ENCODE measurements around the gene CAPN11.

Gene CAPN11

DNA sequence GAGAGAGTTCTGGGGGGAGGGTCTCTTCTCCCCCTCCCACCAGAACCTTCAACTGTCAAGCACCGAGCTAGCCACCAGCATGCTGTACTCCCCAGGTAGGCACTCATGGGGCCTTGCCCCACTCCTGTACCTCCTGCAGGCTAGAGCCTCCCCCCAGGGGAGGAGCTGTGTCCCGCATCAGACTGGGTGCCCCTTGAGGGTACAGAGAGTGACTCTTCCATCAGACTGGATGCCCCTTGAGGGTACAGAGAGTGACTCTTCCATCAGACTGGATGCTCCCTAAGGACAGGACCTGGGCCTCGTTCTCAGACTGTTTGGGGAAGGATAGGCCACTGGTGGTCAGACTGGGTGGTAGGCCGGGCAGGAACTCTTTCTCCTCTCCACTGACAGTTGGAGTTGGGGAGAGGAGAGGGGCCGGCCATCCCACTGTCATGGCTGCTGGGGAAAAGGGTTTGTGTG lies at the start of gene CAPN11:
Gene CAPN11 (plus strand): TSS at position 51 of the 459 bp plus-strand sequence. CDS start 29 bp downstream, at position 80.
- no peak for DNase-seq (ENCODE audit: extremely low read depth in 1 of 2, low read depth in 1 of 2)

DNA sequence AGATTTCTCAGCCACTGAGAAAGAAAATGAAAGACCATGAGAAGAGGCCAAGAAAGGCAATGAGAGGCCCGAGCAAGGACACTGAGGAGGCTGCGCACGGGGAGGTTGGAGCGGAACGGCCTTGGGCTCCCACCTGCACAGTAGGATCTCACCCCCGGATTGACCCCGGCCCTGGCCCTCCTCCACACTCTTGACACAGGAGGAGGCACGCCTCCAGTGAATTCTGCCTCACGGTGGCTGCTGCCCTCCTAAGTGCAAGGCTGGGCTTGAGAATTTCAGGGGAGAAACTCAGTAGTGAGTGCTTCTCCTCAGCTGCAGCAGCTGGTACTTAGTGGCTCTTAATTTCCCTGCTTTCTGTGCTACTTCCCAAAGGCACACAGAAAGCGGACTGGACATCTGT lies 49.4 kb upstream of the CAPN11 start:
- DNase-seq (ENCODE audit: extremely low read depth in 1 of 2, low read depth in 1 of 2), result no peak

DNA sequence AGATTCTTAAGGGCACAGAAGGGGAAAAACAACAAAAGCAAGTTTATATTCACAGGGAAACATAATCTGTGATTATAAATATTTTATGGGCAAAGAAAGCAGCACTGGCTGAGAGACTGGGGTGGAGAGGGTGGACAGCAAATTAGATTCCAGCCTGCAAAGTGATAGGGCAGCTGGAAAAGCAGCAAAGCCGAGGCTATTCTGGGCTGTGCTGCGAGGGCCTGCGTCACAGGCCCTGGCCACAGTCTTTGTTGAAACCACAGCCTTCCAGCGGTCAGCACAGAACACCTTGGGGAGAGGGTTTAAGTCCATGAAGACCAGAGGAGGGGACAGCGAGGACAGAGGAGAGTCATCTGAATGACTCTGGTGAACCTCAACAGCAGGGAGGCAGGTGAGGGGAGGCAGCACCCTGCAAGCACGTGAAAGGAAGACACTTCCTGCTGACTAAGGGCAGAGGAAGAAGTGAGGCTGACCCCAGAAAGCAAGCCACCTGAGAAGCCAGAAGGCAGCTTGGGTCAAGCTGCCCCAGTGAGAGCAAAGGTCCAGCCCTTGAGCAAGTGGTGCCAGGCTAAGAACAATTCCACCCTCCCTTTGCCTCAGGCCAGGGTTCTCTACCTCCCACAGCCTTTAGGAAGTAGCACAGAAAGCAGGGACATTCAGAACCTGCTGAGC lies 48.5 kb upstream of the CAPN11 start:
- no peak for DNase-seq (ENCODE audit: extremely low read depth in 1 of 2, low read depth in 1 of 2)

DNA sequence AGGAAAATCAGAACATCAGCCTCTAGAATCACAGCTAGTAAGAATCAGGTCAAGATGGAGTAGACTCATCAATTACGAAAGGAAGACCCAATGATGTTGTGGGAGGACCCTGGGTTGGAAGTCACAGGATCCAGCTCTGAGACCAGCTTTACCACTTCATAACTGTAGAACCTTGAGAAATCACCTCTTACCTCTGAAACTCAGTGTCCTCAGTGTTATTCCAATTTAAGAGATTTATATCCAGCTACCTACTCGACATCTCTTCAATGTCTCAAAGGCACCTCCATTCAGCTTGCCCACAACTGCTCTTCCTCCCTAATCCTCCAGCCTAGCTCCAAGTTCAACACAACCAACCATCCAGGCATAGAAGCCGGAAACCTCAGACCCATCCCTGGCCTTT lies 47.7 kb upstream of the CAPN11 start:
- no peak for DNase-seq (ENCODE audit: extremely low read depth in 1 of 2, low read depth in 1 of 2)

DNA sequence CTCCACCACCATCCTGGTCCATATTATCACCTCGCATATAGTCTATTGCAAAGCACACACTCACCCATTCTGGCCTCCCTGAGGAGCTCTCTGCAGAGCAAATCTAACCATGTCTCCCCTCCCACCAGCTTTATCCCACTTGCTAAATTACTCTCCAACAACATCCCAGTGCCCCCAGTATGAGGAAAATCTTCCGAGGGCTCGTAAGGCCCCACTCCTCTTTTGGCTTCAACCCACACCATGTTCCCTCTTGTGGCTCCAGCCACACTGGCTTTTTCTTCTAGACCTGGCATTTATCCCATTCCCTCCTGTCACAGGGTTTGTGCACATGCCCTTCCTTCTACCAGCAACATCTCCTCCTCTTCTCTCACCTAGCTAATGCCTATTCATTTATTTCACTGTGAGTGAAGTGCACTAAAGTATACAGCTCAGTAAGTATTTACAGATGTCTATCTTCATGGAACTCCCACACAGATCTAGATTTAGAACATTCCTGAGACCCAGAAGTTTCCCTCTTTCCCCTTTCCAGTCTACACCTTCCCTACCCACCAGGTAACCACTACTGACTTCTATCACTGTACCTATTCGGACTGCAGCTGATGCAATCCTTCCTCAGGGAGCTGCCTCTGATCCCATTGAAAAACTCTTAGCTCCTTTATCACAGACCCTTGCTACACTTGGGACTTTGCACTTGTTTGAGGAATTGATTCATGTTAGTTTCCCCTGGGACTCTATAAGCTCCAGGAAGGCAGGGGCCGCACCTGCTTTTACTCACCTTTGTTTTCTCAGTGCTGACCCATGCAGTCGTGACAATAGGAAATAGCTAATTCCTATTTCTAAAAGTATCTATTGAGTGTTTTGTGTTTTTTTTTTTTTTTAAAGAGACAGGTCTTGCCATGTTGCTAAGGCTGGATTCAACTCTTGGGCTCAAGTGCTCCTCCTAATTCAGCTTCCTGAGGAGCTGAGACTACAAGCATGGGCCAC lies 46.9 kb upstream of the CAPN11 start:
- no peak for DNase-seq (ENCODE audit: extremely low read depth in 1 of 2, low read depth in 1 of 2)

DNA sequence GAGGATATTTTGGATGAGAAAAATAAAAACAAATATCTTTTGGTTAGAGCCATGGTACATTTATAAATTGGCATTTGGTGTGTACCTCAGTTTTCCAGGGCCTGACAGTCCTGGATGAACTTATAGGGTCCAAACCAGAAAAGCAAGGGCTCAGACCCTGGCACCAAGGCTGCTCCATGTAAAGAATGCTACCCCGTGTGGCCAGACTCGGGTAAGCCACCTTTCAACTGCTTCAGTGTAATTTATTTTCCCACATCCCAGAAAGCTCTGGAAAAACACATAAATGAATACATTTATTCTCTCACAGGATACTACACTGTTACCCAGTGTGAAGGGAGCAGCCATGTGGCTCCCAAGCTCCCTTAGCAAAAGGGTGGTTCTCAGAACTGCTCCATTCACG lies 45.2 kb upstream of the CAPN11 start:
- DNase-seq (ENCODE audit: extremely low read depth in 1 of 2, low read depth in 1 of 2), result no peak

DNA sequence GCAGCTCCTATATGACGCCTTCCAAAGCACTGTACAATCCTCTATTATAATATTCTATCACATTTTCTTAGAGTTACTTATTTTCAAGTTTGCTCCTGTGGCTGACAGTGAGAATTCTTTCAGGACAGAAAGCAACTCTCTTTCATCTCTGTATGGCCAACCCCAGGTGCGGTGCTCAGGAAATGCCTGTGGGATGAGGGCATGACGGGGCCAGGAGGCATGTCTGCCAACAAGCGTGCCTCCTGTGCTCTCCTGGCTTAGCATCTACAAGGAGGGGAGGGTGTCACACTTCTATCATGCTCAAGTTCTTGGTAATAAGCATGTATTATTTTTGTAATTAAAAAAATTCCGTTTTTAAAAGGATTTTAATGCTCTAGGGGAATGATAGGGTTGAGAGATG lies 42.8 kb upstream of the CAPN11 start:
- no peak for DNase-seq (ENCODE audit: extremely low read depth in 1 of 2, low read depth in 1 of 2)

DNA sequence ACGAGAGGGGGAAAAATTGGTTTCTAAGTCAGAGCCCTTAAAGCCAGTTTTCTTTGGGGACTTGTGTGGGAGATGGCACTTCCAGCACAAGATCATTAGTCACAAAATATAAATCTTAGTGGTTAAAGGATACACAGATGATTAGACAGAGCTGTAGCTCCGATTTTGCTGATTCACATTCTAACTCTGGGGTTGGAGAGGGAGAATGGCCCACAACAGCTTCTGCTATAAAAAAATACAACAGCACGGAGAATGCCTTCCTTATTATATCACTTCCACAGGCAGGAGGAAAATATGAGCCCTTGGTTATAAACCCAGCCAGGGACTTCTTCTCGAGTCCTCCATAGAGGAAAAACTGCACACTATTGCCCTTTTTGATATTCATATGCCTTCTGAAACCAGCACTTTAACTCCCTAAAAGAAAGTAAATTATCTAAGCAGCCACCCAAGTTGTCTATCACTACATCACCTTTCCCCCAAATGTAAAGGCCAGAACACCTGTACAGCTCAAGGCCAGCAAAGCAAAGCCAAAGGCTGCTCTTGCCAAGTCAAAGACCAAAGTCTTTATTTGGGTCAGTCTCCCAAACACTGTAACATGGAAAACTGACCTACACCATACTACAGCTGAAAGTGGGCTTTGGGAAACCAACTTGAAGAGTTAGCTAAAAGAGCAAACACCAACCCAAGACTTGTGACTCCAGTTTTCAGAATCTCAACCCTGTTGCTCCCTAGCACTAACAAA lies 41.8 kb upstream of the CAPN11 start:
- no peak for DNase-seq (ENCODE audit: extremely low read depth in 1 of 2, low read depth in 1 of 2)

DNA sequence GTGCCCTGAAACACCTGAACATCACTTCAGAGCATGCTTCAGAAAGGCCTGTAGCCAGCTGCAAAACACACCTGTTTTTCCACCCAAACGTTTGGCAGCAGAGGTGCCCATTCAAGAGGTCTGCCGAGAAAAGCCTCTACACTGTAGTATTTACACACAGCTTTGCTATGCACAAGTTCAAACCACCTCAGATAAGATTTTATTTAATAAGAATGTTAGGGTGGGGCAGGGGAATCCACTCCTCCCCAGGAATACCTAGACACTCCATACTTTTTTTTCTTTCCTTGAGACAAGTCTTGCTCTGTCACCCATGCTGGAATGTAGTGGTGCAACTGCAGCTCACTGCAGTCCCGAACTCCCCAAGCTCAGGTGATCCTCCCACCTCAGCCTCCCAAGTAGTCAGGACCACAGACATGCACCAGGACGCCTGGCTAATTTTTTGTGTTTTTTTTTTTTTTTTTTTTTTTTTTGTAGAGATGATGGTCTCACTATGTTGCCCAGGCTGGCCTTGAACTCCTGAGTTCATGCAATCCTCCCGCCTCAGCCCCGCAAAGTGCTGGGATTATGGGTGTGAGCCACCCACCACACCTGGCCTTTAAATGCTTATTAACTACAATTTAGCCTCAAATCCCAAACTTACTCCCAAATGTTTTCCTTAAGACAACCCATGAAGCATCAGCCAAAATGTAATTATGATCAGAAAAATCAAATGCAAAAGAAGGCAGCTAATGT lies 41.1 kb upstream of the CAPN11 start:
- no peak for DNase-seq (ENCODE audit: extremely low read depth in 1 of 2, low read depth in 1 of 2)

DNA sequence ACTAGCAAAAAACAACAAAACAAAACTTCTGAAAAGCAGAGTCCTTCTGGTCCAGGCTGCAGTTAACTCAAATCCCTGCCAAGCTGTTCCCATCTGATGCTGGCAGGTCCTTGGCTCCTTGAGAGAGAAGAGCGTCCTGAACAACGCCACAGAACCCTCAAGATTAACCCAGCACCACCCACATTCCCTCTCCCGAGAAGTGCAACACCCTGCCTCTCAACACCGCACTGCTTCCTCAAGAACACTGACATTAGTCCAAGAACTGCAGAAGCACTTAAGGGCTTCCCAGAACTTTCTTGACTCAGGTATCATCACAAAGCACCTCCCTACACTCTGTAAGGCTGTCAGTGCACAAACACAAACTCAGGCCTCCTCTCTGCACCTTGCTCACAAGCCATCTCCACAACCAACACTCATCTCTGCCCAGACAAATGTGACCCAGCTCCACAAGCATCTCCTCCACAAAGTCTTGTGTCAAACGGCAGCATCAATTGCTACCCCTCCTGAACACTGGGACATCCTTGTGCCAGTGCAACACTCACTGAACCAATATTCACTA lies 38.8 kb upstream of the CAPN11 start:
- DNase-seq (ENCODE audit: extremely low read depth in 1 of 2, low read depth in 1 of 2), result no peak

DNA sequence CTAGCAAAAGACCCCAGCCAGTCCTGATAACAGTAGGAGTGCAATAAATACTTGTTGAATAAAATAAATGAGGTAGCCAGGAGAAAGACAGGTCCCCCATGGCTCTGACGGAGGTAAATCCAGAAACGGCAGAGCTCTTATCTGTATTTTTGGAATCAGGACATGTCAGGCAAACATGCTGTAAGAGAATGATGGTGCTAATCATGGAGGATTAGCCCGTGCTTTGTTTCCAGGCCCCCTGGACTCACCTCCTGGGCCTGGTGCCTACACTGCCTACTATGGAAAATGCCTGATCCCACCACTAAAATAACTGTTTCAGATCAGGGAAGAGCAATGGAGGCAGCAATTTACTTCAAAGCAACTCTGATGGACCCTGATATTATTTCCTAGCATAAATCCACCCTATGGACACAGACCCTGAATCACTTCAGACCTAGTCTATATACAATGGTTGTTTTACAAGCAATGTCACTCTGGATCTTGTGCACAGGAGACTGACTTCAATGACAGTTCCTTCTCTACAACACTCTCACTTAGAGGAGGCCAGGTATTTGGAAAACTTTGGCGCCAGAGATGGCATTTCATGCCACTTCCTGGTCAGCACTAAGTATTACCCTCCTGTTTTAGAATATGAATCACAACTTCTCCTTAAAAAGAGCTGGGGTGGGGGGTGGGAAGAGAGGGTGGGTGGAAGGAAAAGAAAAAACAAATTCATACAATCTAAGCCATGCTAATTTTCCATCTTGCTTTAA lies 37.8 kb upstream of the CAPN11 start:
- no peak for DNase-seq (ENCODE audit: extremely low read depth in 1 of 2, low read depth in 1 of 2)

DNA sequence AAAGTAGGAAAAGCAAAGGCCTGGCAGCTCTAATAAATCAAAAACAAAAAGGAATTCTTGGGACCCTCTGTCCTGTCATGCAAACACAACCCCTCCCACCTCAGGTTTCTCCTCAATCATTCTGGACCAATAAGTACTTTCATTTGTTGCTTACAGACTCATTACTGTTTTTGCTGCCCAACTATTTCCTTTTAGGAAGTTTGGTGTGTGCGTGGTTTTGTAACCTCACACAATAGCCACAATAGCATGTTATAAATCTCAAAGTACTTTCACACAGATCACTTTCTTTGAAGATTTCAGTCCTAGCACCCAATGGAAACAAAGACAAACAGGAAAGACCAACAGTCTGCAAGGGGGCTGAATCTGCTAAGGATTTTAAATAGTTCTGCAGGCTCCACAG lies 35.8 kb upstream of the CAPN11 start:
- no peak for DNase-seq (ENCODE audit: extremely low read depth in 1 of 2, low read depth in 1 of 2)

DNA sequence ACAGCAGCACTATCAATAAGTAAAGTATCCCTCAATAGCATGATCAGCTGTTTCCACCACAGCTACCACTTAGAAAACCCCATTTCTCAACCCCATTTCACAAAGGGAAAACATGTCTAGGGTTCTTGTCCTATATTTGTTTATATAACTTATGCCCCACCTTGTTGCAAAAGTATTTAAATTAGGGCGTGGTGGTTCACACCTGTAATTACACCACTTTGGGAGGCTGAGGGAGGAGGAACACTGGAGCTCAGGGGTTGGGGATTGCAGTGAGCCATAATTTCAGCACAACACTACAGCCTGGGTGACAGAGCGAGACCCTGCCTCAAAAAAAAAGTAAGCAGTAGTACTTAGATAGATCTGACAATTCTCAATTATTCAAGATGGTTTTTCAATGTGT lies 35.1 kb upstream of the CAPN11 start:
- DNase-seq (ENCODE audit: extremely low read depth in 1 of 2, low read depth in 1 of 2), result no peak

DNA sequence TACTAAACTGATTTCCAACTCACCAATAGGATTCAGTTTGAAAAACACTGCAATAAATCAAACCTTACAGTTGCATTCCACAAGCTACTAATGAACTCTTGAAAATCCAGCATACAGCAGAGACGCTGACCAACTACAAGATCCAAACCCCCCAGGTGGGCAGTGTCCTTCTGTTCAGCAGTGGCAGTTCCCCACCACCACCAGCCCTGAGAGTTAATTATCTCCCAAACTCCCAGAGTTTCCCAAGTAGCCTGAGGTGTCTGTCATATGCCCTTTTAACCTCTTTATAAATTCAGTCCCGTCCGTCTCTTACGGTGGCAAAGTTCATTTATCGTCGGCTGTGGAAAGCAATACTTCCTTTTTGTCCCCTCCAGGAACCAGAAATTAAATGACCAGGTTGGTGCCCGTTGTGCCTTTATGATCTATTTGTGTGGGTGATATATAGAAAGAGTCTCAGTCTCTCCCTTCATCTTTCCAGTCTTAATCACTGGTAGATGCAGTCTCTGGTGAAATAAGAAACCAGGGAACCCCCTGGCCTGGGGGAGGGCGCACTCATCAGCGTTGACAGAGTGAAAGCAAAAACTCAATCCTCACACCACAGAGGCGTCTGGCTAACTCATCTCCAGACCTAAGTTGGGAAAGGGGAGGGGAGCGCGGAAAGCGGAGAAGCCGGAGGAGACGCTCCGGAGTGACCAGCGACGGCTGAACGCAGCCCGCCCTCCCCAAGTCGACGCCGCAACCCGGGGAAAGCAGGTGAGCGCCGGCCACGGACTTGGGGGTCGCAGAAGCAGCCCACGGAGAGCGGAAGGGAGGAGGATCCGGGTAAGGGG lies 32.1 kb upstream of the CAPN11 start:
- peak; percentile 57 to 85 for DNase-seq (ENCODE audit: extremely low read depth in 1 of 2, low read depth in 1 of 2)

DNA sequence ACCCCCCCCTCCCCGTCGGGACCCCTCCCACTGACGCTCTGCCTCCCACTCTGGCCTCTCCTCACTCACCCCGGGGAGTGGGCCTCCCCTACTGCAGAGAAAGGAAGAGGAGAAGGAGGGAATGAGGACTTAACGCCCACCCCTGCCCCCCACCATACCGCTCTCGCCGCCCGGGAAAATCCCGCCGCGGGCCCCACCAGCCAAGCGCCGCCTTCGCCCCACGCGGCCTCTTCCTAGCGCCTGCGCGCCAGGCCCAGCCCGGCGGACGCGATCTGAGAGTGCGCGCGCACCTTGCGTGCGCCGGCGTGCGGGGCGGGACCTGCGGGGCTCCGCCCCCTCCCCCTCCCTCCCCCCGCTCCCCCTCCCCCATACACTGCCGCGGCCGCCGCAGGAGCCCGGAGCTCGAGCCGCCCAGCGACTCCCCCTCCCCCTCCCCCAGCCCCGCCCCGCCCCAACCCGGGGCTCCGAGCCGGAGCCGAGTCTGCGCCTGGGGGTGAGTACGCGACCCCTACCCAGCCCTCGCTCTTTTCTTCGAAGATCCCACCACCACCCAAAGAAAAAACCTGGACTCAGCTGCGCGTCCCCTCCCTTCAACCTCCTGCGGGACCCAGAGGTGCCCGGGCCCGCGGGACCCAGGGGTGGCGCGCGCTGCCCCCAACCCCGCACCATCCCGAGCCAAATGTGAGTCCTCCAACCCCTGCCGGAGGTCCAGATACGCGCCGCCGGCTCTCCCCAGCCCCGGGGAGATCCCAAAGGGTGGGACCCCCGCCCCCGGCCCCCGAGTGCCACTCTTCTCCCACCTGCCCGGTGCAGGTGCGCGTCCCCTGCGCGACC lies 31.2 kb upstream of the CAPN11 start, which contains the start of the genes MRPL14 and TMEM63B:
Gene MRPL14 (minus strand): TSS at position 267 of the 834 bp plus-strand sequence. CDS start 10,841 bp downstream, outside the sequence.
Gene TMEM63B (plus strand): TSS at position 369 of the 834 bp plus-strand sequence. CDS start 7,031 bp downstream, outside the sequence.
- peak; percentile 80 to 84 for DNase-seq (ENCODE audit: extremely low read depth in 1 of 2, low read depth in 1 of 2)

DNA sequence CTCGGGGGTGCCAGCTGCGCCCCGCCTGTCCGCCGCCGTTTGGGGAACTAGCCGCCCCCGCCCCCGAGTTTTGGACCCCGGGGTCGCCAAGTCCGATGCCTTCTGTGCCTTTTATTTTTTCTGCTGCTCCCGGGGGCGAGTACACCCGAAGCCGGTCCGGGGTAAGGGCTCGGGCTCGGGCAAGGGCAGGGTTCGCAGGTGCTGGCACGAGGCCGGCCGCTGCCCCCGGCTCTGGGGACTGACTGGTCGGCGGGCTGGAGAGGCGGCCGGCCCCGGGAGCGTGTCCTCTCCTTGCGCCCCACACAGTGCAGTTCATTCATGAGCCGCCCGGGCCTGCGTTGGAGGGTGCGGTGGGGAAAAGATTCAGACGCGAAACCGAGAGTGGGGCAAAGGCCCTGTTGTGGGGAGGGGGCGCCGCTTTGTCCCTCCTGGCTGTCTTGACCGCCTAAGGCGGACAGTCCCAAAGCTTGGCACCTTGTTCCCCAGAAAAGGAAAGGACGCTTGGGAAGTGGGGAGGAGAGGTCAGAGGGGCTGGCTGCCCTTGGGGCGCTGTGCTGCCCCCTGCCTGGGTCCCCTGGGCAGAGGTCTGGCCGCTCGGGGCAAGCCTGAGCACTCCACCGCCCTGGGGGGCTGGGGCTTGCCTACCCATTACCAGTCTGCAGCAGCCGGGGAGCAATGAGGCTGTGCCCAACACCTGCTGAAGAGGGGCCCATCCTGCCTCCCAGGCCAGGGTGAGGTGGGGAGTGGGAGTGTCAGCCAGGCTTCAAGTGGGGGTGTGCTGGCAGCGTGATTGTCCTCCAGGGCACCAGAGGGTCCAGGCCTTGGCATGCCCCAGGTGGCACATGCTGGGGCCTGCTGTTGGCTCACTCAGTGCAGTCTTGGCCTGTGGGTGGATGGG lies 30.4 kb upstream of the CAPN11 start:
- no peak for DNase-seq (ENCODE audit: extremely low read depth in 1 of 2, low read depth in 1 of 2)
